GM06990 (cell line): ENCODE data around the gene FMC1.

Experiments used
- DNase-seq: peaks from one replicate; pipeline ENCODE4 v3.0.0-alpha.2; 2011; ENCODE audit not compliant: insufficient read length; ENCODE audit errors: extremely low read depth
- H3K27me3 ChIP-seq: replicated peaks from 2 replicates; pipeline ENCODE4 v1.6.0; 2011; ENCODE audit warnings: low read length; ENCODE audit not compliant: control insufficient read depth, insufficient read depth
- H3K36me3 ChIP-seq: 2 replicates; pipeline ENCODE4 v1.5.1; 2011; ENCODE audit warnings: low read length; ENCODE audit not compliant: control insufficient read depth, insufficient read depth
- H3K4me3 ChIP-seq: replicated peaks from 2 replicates; pipeline ENCODE4 v1.5.1; 2011; ENCODE audit warnings: low read depth, mild to moderate bottlenecking, control low read depth, low read length
- TF ChIP-seq, protein P1 (sequence below): IDR thresholded peaks from 2 replicates; pipeline ENCODE4 v1.5.1; 2011; ENCODE audit warnings: low read length, control low read depth, mild to moderate bottlenecking, inconsistent platforms; ENCODE audit not compliant: insufficient read depth, poor library complexity, severe bottlenecking

FMC1 gene

GRCh38 chr7:139297795-139298194 is 43.3 kb upstream of the FMC1 start:
- Histone ChIP-seq H3K36me3 (no peaks in the 10 kb centered on the region; the same call in none of the 2 replicates), H3K4me3 (no peak overlapping the region), H3K27me3 (no peaks in the 10 kb centered on the region)
- DNase-seq: no peak
- TF ChIP-seq, protein P1, sequence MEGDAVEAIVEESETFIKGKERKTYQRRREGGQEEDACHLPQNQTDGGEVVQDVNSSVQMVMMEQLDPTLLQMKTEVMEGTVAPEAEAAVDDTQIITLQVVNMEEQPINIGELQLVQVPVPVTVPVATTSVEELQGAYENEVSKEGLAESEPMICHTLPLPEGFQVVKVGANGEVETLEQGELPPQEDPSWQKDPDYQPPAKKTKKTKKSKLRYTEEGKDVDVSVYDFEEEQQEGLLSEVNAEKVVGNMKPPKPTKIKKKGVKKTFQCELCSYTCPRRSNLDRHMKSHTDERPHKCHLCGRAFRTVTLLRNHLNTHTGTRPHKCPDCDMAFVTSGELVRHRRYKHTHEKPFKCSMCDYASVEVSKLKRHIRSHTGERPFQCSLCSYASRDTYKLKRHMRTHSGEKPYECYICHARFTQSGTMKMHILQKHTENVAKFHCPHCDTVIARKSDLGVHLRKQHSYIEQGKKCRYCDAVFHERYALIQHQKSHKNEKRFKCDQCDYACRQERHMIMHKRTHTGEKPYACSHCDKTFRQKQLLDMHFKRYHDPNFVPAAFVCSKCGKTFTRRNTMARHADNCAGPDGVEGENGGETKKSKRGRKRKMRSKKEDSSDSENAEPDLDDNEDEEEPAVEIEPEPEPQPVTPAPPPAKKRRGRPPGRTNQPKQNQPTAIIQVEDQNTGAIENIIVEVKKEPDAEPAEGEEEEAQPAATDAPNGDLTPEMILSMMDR: no peak

DNA sequence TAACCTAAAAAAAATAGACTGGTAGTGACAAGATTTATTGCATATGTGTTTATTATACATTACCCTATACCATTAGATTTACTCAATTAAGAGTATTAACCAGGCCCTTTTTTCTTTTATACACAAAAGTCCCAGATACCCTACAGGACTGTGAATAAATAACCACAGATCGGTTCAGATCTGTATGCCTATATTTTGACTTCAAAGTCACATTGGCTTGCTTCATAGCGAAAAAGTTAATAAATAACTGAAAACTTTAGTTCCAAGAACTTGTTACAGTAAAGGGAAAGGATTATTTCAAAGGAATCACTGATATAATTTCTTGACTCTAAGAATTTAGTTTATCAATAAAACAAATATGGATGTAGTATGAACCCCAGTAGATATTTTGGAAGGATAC is 41.8 kb upstream of the FMC1 start:
- Histone ChIP-seq H3K36me3 (no peaks in the 10 kb centered on the region; the same call in 1 of the 2 replicates), H3K27me3 (no peaks in the 10 kb centered on the region), H3K4me3 (no peak overlapping the region)
- TF ChIP-seq, protein P1: no peak
- no peak for DNase-seq

GRCh38 chr7:139300390-139300789 is 40.7 kb upstream of the FMC1 start:
- no peaks in the 10 kb centered on the region; the same call in 1 of the 2 replicates for H3K36me3 ChIP-seq
- no peaks in the 10 kb centered on the region for H3K27me3 ChIP-seq
- no peak for DNase-seq
- H3K4me3 ChIP-seq: no peak overlapping the region
- TF ChIP-seq, protein P1: no peak

DNA sequence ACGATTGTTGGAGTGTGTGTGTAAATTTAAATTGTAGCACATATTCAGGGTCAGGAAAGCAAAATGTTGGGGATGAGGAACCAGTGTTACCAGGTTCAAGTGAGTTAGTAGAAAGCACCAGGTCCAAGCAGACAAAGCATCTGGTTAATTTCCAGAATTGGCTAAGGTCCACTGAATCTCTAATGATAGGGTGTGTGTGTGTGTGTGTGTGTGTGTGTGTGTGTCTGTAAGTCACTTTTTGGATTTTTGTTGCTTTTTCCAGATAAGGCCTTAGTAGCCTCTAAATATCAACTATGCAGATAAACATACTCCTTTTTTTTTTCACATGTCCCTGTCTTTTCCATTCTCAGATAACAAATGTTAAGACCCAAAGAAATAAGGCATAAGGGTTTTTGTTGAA is 36.6 kb upstream of the FMC1 start:
- no peaks in the 10 kb centered on the region for H3K27me3 ChIP-seq
- no peak for DNase-seq
- TF ChIP-seq, protein P1: no peak
- no peak overlapping the region for H3K4me3 ChIP-seq
- no peaks in the 10 kb centered on the region; the same call in none of the 2 replicates for H3K36me3 ChIP-seq

DNA sequence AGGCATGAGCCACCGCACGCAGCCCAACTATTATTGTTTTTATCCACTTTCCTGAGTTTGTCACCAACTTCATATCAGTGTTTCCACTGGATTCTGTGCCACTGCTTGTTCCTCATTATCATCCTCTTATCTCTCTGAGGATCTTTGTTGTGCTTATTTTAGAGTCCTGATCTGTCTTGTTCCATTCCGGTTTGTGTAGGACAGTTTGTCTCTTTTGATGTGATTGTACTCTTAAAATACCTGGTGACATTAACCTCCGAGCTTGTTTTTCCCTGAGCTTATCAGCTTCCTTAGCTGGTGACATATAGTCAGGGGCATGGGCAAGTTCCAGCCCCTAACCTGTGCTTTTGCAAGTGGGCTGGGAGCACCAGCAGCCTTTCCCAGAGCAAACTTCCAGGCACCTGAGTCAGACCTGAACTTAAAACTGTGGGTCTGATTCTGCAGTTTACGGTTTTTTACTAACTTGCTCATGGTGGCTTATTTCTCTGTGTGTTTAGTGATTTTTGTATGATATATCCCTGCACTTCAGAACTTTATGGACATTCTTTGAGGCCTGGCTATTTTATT is 23.1 kb upstream of the FMC1 start:
- Histone ChIP-seq H3K36me3 (no peaks in the 10 kb centered on the region), H3K27me3 (no peaks in the 10 kb centered on the region), H3K4me3 (no peak overlapping the region)
- TF ChIP-seq, protein P1: no peak
- no peak for DNase-seq
